ENCODE results near the gene SH2D3A.

- TF ChIP-seq TAF1 (IDR thresholded peaks at IDR 0.05; ENCODE audit: low read depth), result no peak
- TF ChIP-seq YY1 (IDR thresholded peaks at IDR 0.05; ENCODE audit: low read depth), result no peak
- TF ChIP-seq CEBPB (IDR thresholded peaks at IDR 0.05), result no peak
- TF ChIP-seq MAX (IDR thresholded peaks at IDR 0.05), result no peak
- no peak for TF ChIP-seq EP300 (IDR thresholded peaks at IDR 0.05; ENCODE audit: borderline replicate concordance)
- no peak for TF ChIP-seq USF1 (IDR thresholded peaks at IDR 0.05)
- no peak for TF ChIP-seq TEAD4 (IDR thresholded peaks at IDR 0.05)
- TF ChIP-seq REST (IDR thresholded peaks at IDR 0.05; ENCODE audit: low read depth), result no peak
These were observed 11.2 kb upstream of the SH2D3A start for GRCh38 chr19:6778386-6778785.

Measured in Ishikawa (cell line).